GM21825 (cell line): ENCODE measurements around the gene CEACAM18.
"Not testable (repeated sequence)": the region's sequence is repeated elsewhere in the genome, so short reads cannot be mapped to it uniquely, and the experiment has no call there.

Source experiments
- ATAC-seq: cut with Tn5 transposase; IDR thresholded peaks from one replicate; pipeline ENCODE4 v1.9.1; 2021; ENCODE audit warnings: mild to moderate bottlenecking, moderate library complexity; ENCODE audit not compliant: unreplicated experiment

Gene CEACAM18

GRCh38 chr19:51478381-51479234, at the start of gene CEACAM18:
Gene CEACAM18 (plus strand): TSS chr19:51478539.
- no peak for ATAC-seq

DNA sequence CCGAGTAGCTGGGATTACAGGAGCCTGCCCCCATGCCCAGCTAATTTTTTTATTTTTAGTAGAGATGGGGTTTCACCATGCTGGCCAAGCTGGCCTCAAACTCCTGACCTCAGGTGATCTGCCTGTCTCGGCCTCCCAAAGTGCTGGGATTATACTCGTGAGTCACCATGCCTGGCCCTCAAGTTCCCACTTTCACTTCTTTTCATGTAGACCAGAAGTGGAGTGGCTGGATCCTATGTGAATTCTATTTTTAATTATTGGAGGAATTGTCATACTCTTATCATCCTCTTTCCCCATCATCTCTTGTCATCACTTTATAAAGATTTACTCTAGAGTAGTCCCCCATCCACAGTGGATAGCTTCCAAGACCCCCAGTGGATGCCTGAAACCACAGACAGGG, 48.1 kb upstream of the CEACAM18 start:
- no peak for ATAC-seq

DNA sequence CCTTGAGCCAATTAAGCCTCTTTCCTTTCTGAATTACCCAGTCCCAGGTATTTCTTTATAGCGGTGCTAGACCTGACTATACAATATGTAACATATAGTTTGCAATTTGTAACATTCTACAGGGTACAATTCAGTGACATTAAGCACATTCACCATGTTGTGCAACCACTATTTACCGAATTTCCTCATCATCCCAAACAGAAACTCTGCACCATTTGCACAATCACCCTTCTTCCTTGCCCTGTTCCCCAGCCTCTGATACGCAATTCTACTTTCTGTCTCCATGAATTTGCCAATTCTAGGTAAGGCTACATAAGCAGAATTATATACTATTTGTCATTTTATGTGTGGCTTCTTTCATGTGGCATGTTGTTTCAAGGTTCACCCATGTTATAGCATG, 47.2 kb upstream of the CEACAM18 start:
- no peak for ATAC-seq

GRCh38 chr19:51433043-51433442, 45.3 kb upstream of the CEACAM18 start:
- ATAC-seq, result no peak

DNA sequence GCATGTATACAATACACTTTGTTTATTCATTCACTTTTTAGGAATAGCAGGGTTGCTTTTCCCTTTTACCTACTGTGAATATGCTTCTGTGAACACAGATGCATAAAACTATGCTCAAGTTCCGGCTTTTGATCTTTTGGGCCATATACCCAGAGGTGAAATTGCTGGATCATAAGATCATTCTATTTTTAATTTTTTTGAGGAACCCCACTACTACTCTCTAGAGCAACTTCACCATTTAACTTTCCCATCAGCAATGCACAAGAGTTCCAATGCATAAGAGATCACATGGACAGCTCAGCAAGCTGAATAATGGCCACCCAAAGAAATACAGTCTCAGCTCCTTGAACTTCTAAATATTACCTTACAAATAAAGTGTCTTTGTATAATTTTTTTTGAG, 43.9 kb upstream of the CEACAM18 start:
- ATAC-seq, result no peak

DNA sequence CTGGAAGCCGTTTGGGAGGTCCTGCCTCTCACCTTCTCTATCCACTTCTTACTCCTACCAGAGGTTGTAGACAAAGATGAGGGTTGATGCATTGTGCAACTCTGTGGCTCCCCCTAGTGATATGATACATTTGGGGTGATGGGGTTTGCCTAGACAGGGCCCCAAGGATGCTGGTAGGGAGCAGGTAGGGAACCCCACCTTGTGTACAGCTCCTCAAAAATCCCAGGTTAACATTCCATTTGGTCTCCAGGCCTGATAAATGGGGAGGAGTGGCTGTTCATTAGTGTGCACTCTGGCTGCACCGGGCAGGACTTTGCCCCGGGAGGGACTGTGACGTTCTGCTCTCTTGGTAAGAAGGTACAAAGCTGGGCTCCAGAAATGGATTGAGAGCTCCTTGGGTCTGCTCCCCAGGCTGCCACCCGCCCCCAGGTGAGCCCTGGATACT, 39.3 kb upstream of the CEACAM18 start:
- no peak for ATAC-seq

GRCh38 chr19:51440052-51440451, 38.3 kb upstream of the CEACAM18 start:
- no peak for ATAC-seq

- no peak for ATAC-seq
These were observed 37.4 kb upstream of the CEACAM18 start for GRCh38 chr19:51440846-51441409.

GRCh38 chr19:51441410-51442390, 36.6 kb upstream of the CEACAM18 start:
- ATAC-seq, result peak; percentile 89

DNA sequence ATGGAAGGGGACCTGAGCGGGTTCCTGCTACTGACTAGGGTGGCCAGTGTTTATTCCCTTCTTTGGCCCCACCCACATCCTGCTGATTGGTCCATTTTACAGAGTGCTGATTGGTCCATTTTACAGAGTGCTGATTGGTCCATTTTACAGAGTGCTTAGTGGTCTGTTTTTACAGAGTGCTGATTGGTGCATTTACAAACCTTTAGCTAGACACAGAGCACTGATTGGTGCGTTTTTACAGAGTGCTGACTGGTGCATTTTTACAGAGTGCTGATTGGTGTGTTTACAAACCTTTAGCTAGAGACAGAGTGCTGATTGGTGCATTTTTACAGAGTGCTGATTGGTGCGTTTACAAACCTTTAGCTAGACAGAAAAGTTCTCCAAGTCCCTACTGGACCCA, 30.8 kb upstream of the CEACAM18 start:
- ATAC-seq, result not testable (repeated sequence)

DNA sequence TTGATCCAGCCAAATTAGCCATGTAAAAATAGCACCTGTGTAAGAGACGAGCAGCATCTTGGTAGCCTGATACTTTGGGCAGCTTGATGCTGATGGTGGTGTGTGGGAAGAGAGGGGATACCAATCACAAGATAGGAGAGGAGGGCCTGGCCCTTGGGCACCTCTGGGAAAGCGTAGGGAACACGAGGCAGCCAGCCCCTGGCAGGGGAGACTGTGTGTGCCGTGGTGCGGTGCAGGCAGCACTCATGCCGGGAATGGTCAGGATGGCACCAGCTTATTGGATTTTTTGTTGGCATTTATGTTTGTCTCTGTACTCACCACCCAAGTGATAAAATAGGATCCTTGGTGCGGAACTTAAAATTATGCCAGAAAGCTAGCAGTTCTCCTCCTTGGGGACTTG, 30.3 kb upstream of the CEACAM18 start:
- ATAC-seq, result no peak

DNA sequence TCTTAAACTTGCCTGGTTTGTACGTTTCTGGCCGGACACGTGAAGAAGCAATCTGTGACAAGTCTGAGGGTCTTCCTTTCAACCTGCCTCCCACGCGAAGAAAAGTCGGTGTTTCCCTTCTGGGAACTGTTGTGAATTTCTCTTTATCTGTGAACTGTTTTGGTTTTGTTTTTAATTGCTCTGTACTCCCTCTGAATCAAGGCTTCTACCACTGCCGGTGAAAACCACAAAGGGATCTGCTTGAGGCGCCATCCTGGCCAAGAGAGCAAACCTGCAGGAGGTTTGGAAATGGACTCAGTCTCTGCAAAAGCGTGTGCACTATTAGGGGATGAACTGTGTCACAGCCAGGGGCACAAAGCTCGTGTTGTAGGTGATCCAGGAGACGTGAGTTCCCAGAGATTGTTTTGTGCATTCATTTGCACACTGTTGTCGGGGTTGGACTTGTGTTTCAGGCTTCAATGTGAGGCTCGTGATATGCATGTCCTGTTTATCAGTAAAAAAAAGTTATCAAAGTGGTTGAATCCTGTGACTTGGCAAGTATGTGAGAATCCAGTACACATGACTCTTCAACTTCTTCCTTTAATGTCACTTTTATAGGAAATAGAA, 29.8 kb upstream of the CEACAM18 start:
- ATAC-seq, result no peak

DNA sequence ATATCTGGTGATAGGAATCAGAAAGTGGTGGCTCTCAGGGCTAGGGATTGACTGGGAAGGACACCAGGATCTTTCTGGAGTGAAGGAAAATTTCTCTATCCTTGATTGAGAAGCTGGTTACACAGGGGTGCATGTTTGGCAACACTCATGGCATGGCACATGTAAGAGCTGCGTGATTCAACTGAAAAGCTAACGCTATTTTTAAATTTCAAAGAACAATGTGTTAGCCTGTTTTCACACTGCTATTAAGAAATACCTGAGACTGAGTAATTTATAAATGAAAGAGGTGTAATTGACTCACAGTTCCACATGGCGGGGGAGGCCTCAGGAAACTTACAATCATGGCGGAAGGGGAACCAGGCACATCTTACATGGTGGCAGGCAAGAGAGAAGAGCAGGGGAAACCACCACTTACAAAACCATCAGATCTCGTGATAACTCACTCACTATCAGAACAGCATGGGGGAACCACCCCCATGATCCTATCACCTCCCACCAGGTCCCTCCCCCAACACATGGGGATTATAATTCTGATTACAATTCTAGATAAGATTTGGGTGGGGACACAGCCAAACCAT, 27.5 kb upstream of the CEACAM18 start:
- no peak for ATAC-seq

DNA sequence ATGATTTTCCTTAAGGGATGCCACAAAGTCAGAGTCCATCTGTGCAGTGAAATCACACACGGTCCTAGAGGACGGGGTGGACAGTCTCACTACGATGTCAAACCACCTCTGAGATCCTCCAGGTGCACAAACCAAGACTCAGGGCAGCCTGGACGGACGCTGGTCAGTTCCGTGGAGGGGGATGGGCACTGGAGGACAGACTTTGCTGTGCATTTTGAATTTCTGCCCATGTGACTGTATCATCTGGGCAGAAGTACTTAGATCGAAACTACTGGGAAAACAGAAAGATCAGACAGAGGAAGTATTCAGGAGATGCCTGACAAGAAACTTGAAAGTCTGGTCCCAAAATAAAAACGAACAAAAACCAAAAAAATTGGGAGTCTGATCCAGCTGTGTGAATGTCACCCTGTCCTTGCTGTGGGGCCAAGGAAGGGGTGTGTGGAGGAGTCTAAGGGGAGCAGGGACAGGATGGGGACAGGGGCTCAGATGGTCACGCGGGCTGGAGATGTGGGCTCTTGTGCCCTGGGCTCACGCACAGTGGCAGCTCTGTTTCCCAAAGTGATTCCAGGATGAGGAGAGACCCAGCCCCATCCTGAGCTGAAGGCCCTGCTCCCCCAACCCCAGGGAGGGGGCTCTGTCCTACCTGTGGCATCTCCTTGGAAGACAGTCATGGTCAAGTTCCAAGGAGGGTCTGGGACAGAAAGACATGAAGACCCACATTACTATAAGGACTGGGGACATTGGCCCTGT, 21.6 kb upstream of the CEACAM18 start:
- no peak for ATAC-seq

- no peak for ATAC-seq
These were observed 20.9 kb upstream of the CEACAM18 start for GRCh38 chr19:51457351-51458013.

DNA sequence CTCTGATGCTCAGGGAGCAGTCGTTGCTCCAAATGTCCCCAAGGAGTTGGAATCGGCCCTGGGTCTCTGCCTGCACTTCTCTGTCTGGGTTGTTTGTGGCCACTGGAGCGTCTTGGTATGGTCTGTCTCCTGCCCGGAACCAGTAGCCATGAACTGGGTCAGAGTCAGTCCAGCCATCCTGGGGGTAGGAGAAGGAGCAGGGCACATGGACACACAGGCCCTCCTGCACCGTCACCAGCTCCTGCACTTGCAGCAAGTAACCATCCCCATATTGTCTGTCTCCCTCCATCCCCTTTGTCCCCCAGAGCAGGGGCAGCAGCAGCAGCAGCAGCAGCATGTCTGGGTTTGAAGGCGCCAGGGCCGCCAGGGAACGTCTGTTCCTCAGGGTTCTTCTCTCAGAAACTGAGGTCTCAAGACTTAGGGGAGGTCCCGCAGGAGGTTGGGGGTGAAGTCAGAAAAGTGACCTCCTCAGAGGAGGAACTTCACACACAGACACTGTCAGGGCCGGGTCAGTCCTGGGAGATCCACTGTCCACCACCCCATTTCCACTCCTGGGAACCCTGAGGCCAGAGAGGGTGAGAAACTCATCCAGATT, 20.2 kb upstream of the CEACAM18 start, which contains the start of gene SIGLEC8:
Gene SIGLEC8, minus strand, starts transcription at position 404 of the 595 bp plus-strand sequence. Its CDS starts 67 bp downstream, at position 337.
- ATAC-seq, result no peak

DNA sequence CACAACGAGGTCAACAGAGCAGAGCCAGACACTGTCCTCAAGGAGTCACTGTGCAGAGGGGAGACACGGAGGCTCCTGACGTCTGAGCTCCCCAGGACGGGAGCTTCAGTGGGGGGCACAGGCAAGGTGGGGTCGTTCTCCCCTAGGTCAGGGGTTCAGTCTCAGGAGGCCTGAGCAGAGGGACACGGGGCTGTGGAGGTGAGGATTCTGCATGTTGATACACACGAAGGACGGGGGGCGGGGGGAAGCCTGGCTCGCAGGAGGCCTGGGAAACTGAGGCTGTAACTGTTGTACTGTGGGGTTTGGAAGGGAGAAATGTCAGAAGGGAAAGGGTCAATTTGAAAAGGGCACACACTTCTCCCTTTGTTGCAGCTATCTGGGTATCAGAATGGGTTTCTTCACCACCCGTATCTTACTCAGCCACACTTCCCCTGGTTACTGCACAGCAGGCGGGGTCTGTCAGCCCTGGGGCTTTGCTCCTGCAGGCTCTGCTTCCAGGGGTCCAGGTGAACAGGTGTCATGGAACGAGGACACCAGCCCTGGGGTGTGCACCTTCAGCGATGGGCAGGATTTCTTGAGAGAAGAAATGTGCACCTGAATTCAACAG, 19.3 kb upstream of the CEACAM18 start:
- no peak for ATAC-seq
